IMR-90 (cell line): ENCODE data around the gene FBXO3. TPM values are rescaled to one million over a fixed set of nuclear protein-coding genes. Genes with fewer than 3 reads are reported as not detected.
A peak's percentile ranks its signal among the peaks of the same experiment; 100 is the strongest.

Experiments
- ATAC-seq: fragments of 200-7000 bp; cut with Tn5 transposase; 2 replicates; pipeline ENCODE4 v1.9.1; 2020; ENCODE audit warnings: low read depth, mild to moderate bottlenecking, moderate library complexity
- BruUV-seq: library from RNA; stranded (reverse); fragments of 400-500 nt; replicated peaks from 2 replicates; lab custom pipeline; 2021; lab: Mats Ljungman, UMichigan
- CTCF ChIA-PET: fragments of 300-600 bp; formaldehyde crosslinking; extraction: SDS; loops from one replicate; lab custom pipeline; 2021; ENCODE audit warnings: antibody characterized with exemption; lab: Yijun Ruan, JAX
- POLR2A ChIA-PET: fragments of 300-600 bp; sonication (Branson Sonifier 250); formaldehyde crosslinking; loops from one replicate; lab custom pipeline; 2022; ENCODE audit warnings: antibody characterized with exemption; ENCODE audit not compliant: unreplicated experiment; lab: Charles Lee
- DNase-seq: peaks from one replicate; pipeline ENCODE4 v3.0.0; 2013
- H2AFZ ChIP-seq: replicated peaks from 2 replicates; pipeline ENCODE3; 2013; ENCODE audit warnings: low read length, mild to moderate bottlenecking; ENCODE audit not compliant: poor library complexity
- H2AK5ac ChIP-seq: 2 replicates; pipeline ENCODE4 v1.6.1; 2013; ENCODE audit warnings: low read depth, low read length, inconsistent platforms
- H2AK9ac ChIP-seq: replicated peaks from 2 replicates; pipeline ENCODE3; 2013; ENCODE audit warnings: mild to moderate bottlenecking, low read depth, low read length, moderate library complexity; ENCODE audit not compliant: poor library complexity
- H2BK120ac ChIP-seq: 2 replicates; pipeline ENCODE4 v1.6.1; 2013; ENCODE audit warnings: low read depth, low read length, inconsistent platforms
- H2BK15ac ChIP-seq: 3 replicates; pipeline ENCODE4 v1.6.1; 2013; ENCODE audit warnings: low read depth, low read length, inconsistent platforms
- H2BK20ac ChIP-seq: 2 replicates; pipeline ENCODE4 v1.6.1; 2013; ENCODE audit warnings: low read depth, mild to moderate bottlenecking, inconsistent platforms, low read length, moderate library complexity
- H2BK5ac ChIP-seq: 2 replicates; pipeline ENCODE4 v1.6.1; 2013; ENCODE audit warnings: mild to moderate bottlenecking, low read depth, low read length, inconsistent platforms; ENCODE audit not compliant: poor library complexity, severe bottlenecking
- H3K14ac ChIP-seq: replicated peaks from 2 replicates; pipeline ENCODE4 v1.6.1; 2013; ENCODE audit warnings: low read depth, low read length, inconsistent platforms
- H3K18ac ChIP-seq: 2 replicates; pipeline ENCODE4 v1.6.1; 2013; ENCODE audit warnings: low read depth, low read length, control low read depth
- H3K23ac ChIP-seq: 2 replicates; pipeline ENCODE4 v1.6.1; 2013; ENCODE audit warnings: low read depth, low read length, inconsistent platforms
- H3K27ac ChIP-seq: 2 replicates; pipeline ENCODE4 v1.5.1; 2013; ENCODE audit warnings: mild to moderate bottlenecking, control low read depth, low read length; ENCODE audit not compliant: insufficient read depth
- H3K27me3 ChIP-seq: 2 replicates; pipeline ENCODE4 v1.6.1; 2013; ENCODE audit warnings: low read length; ENCODE audit not compliant: control insufficient read depth, insufficient read depth
- H3K36me3 ChIP-seq: 2 replicates; pipeline ENCODE4 v1.6.1; 2013; ENCODE audit warnings: low read length, mixed read lengths; ENCODE audit not compliant: control insufficient read depth, insufficient read depth
- H3K4ac ChIP-seq: 2 replicates; pipeline ENCODE4 v1.6.1; 2013; ENCODE audit warnings: low read depth, low read length, inconsistent platforms
- H3K4me1 ChIP-seq: 2 replicates; pipeline ENCODE4 v1.6.1; 2013; ENCODE audit warnings: low read length, mixed read lengths; ENCODE audit not compliant: control insufficient read depth, insufficient read depth
- H3K4me2 ChIP-seq: 2 replicates; pipeline ENCODE4 v1.6.1; 2013; ENCODE audit warnings: low read depth, mild to moderate bottlenecking, control low read depth, low read length, moderate library complexity
- H3K4me3 ChIP-seq: 2 replicates; pipeline ENCODE4 v1.5.1; 2013; ENCODE audit warnings: low read depth, mild to moderate bottlenecking, control low read depth, low read length, moderate library complexity; ENCODE audit not compliant: insufficient read depth
- H3K56ac ChIP-seq: 2 replicates; pipeline ENCODE4 v1.6.1; 2013; ENCODE audit warnings: low read length, inconsistent platforms; ENCODE audit not compliant: insufficient read depth; ENCODE audit errors: extremely low read depth
- H3K79me1 ChIP-seq, 2 experiments: 2 replicates each; pipeline ENCODE4 v1.6.1; 2013; ENCODE audit warnings: low read length in 2 of 2, inconsistent platforms in 1 of 2, low read depth in 1 of 2
- H3K9ac ChIP-seq: 2 replicates; pipeline ENCODE4 v1.6.1; 2013; ENCODE audit warnings: low read depth, low read length, control low read depth
- H3K9me1 ChIP-seq: 2 replicates; pipeline ENCODE4 v1.6.1; 2013; ENCODE audit warnings: low read length, inconsistent platforms; ENCODE audit not compliant: insufficient read depth
- H3K9me3 ChIP-seq: 2 replicates; pipeline ENCODE4 v1.6.1; 2013; ENCODE audit warnings: low read length; ENCODE audit not compliant: control insufficient read depth, insufficient read depth
- H4K20me1 ChIP-seq: 2 replicates; pipeline ENCODE4 v1.6.1; 2013; ENCODE audit warnings: low read length, inconsistent platforms; ENCODE audit not compliant: insufficient read depth
- H4K5ac ChIP-seq: 2 replicates; pipeline ENCODE4 v1.6.1; 2013; ENCODE audit warnings: mild to moderate bottlenecking, low read depth, low read length, control low read depth
- H4K8ac ChIP-seq, 2 experiments: 2 replicates each; pipeline ENCODE4 v1.6.1; 2013; ENCODE audit warnings: low read depth in 2 of 2, low read length in 2 of 2, control low read depth in 1 of 2, inconsistent platforms in 1 of 2
- H4K91ac ChIP-seq: 2 replicates; pipeline ENCODE4 v1.6.1; 2013; ENCODE audit warnings: low read depth, low read length, inconsistent platforms; ENCODE audit not compliant: insufficient read depth
- CEBPB ChIP-seq: IDR thresholded peaks from 2 replicates; pipeline ENCODE4 v1.6.1; 2012; ENCODE audit warnings: low read depth, low read length, improper control_type of control experiment
- CHD1 ChIP-seq: IDR thresholded peaks from 2 replicates; pipeline ENCODE4 v1.6.1; 2012; ENCODE audit warnings: low read depth, low read length, improper control_type of control experiment
- CTCF ChIP-seq: conservative IDR thresholded peaks from 2 replicates; pipeline ENCODE4 v1.5.1; 2012; ENCODE audit warnings: mild to moderate bottlenecking, low read depth, low read length, improper control_type of control experiment
- ELK1 ChIP-seq: fragments of 150-350 bp; IDR thresholded peaks from 2 replicates; pipeline ENCODE4 v1.6.1; 2016; ENCODE audit warnings: low read depth, mild to moderate bottlenecking, low read length, moderate library complexity, borderline replicate concordance
- FOS ChIP-seq: fragments of 150-350 bp; IDR thresholded peaks from 2 replicates; pipeline ENCODE4 v1.6.1; 2016; ENCODE audit warnings: low read depth, low read length
- MAFK ChIP-seq: IDR thresholded peaks from 2 replicates; pipeline ENCODE4 v1.6.1; 2012; ENCODE audit warnings: low read depth, low read length, improper control_type of control experiment
- MAZ ChIP-seq: IDR thresholded peaks from 2 replicates; pipeline ENCODE4 v1.6.1; 2012; ENCODE audit warnings: low read depth, mild to moderate bottlenecking, low read length, improper control_type of control experiment, moderate library complexity, borderline replicate concordance
- MXI1 ChIP-seq: IDR thresholded peaks from 2 replicates; pipeline ENCODE4 v1.6.1; 2012; ENCODE audit warnings: low read depth, mild to moderate bottlenecking, low read length, moderate library complexity, borderline replicate concordance
- NFE2L2 ChIP-seq: fragments of 150-350 bp; IDR thresholded peaks from 2 replicates; pipeline ENCODE4 v1.6.1; 2016; ENCODE audit warnings: low read depth, mild to moderate bottlenecking, low read length
- POLR2A ChIP-seq: IDR thresholded peaks from 2 replicates; pipeline ENCODE4 v1.6.1; 2012; ENCODE audit warnings: mild to moderate bottlenecking, low read depth, low read length
- RCOR1 ChIP-seq: IDR thresholded peaks from 2 replicates; pipeline ENCODE4 v1.6.1; 2012; ENCODE audit warnings: mild to moderate bottlenecking, low read length, improper control_type of control experiment; ENCODE audit not compliant: insufficient replicate concordance
- RFX5 ChIP-seq: IDR thresholded peaks from 2 replicates; pipeline ENCODE4 v1.8.0; 2012; ENCODE audit warnings: low read depth, mild to moderate bottlenecking, low read length, moderate library complexity
- SMC3 ChIP-seq: fragments of 150-350 bp; IDR thresholded peaks from 2 replicates; pipeline ENCODE4 v1.6.1; 2016; ENCODE audit warnings: low read depth, mild to moderate bottlenecking, antibody characterized with exemption, low read length, moderate library complexity
- USF2 ChIP-seq: fragments of 150-350 bp; IDR thresholded peaks from 2 replicates; pipeline ENCODE4 v1.6.1; 2017; ENCODE audit warnings: mild to moderate bottlenecking, antibody characterized with exemption, low read length, low read depth
- WGBS, 2 experiments: methylation state at CpG; one replicate each; pipeline versions ENCODE4 v1.1.5 to v1.1.7; 2013; ENCODE audit warnings: missing lambda C conversion rate in 2 of 2; ENCODE audit not compliant: insufficient read length in 1 of 2; ENCODE audit errors: extremely low coverage in 2 of 2; 5-methylcytosine and 5-hydroxymethylcytosine counted together
- dilution Hi-C: fragments of 300-500 bp; cut with HindIII; formaldehyde crosslinking; loops from one replicate; pipeline ENCODE4 v1.14.3; 2018; ENCODE audit warnings: low sequenced_read_pairs; ENCODE audit not compliant: unreplicated experiment
- in situ Hi-C: fragments of 300-500 bp; cut with MboI; formaldehyde crosslinking; loops from 3 replicates; pipeline ENCODE4 v1.14.3; 2019; ENCODE audit warnings: low sequenced_read_pairs, inconsistent platforms, mixed read lengths
- intact Hi-C: fragments of 100-400 bp; cut with micrococcal nuclease; formaldehyde crosslinking; loops from 2 replicates; pipeline ENCODE4 v1.10.0; 2022
- polyA plus RNA-seq, 3 experiments: library from polyadenylated mRNA; depleted of rRNA; stranded (reverse); fragments of >200 nt; gene quantifications; 2 replicates each; pipeline ENCODE4 v1.2.3, GENCODE V29; 2012; ENCODE audit warnings: low replicate concordance in 1 of 3
- total RNA-seq: library from RNA; depleted of rRNA; stranded (reverse); fragments of >200 nt; gene quantifications from 2 replicates; pipeline ENCODE4 v1.2.3, GENCODE V29; 2012

The FBXO3 gene
- total and polyA plus RNA-seq, 2 of the 4 experiments (the other 2 are of a cell fraction) = 26.2 to 51.1 TPM

GRCh38 chr11:33723238-33723881 lies 51.0 kb downstream of the FBXO3 start:
- BruUV-seq = no TSS peak
- CTCF ChIA-PET = interaction anchor here (0.7 kb wide), 1 partner anchor 13 kb away, joined by 3 read pairs; no protein-coding TSS in a partner anchor
- H3K56ac ChIP-seq = peak overlapping the region; percentile 27; the same call in 1 of the 2 replicates
- H3K4me2 ChIP-seq = 0 out of 2 replicates have a peak overlapping the region, but pooled peaks have one; percentile 11
- peak overlapping the region; percentile 98; the same call in 1 of the 2 replicates for H2AK5ac ChIP-seq
- H2BK15ac ChIP-seq = peak overlapping the region; percentile 91; the same call in 2 of the 3 replicates
- ATAC-seq = peak; percentile 49
- peak overlapping the region; percentile 74 for H2BK5ac ChIP-seq
- H4K91ac ChIP-seq = peak overlapping the region; percentile 86
- in situ Hi-C loops (no loop called here), intact Hi-C loops (no loop called here), dilution Hi-C loops (no loop called here)
- H3K4ac ChIP-seq = peak overlapping the region; percentile 84
- peak overlapping the region; percentile 30 to 51; a peak in 3 of 4 replicates for H4K8ac ChIP-seq
- H2BK20ac ChIP-seq = peak overlapping the region; percentile 92; the same call in 1 of the 2 replicates
- no peaks in the 10 kb centered on the region for H3K9me3 ChIP-seq
- no peak overlapping the region for H2AK9ac ChIP-seq
- peak overlapping the region; percentile 3 for H3K18ac ChIP-seq
- no peaks in the 10 kb centered on the region for H3K27me3 ChIP-seq
- peaks cover 24 to 69% of the 10 kb centered on the region in 2 experiments; a peak in 3 of 4 replicates for H3K79me1 ChIP-seq
- H3K9ac ChIP-seq = no peak overlapping the region
- H2AFZ ChIP-seq = no peak overlapping the region
- peak overlapping the region; percentile 11 for H4K5ac ChIP-seq
- peaks cover 36% of the 10 kb centered on the region for H3K4me1 ChIP-seq
- peak; percentile 96 for DNase-seq
- H3K4me3 ChIP-seq = no peak overlapping the region
- peaks cover 38% of the 10 kb centered on the region for H3K9me1 ChIP-seq
- H3K27ac ChIP-seq = peak overlapping the region; percentile 82
- H3K14ac ChIP-seq = peak overlapping the region; percentile 86
- peak overlapping the region; percentile 89 for H3K23ac ChIP-seq
- WGBS, 2 experiments = no CpG with 5 or more reads among the region's 6 CpGs
- H2BK120ac ChIP-seq = peak overlapping the region; percentile 83
- POLR2A ChIA-PET = no interaction called here
- peaks cover 32% of the 10 kb centered on the region for H3K36me3 ChIP-seq
- peaks cover 58% of the 10 kb centered on the region for H4K20me1 ChIP-seq
- TF ChIP-seq CHD1 = 0 out of 2 replicates have a peak, but pooled peaks have one; percentile 34
- TF ChIP-seq RFX5 = no peak
- no peak for TF ChIP-seq ELK1
- 0 out of 2 replicates have a peak, but pooled peaks have one; percentile 30 for TF ChIP-seq NFE2L2
- TF ChIP-seq CTCF = no peak
- peak; percentile 51; the same call in 1 of the 2 replicates for TF ChIP-seq FOS
- TF ChIP-seq RCOR1 = no peak
- TF ChIP-seq POLR2A = peak; percentile 10; the same call in 1 of the 2 replicates
- TF ChIP-seq MAFK = peak; percentile 89
- TF ChIP-seq USF2 = no peak
- no peak for TF ChIP-seq MXI1
- no peak for TF ChIP-seq SMC3
- no peak; the same call in 1 of the 2 replicates for TF ChIP-seq MAZ
- no peak for TF ChIP-seq CEBPB
